GM18502 (cell line): ENCODE results near the gene ORC3.
"Not testable (repeated sequence)": the region's sequence is repeated elsewhere in the genome, so short reads cannot be mapped to it uniquely, and the experiment has no call there.

Experiments used
- ATAC-seq: cut with Tn5 transposase; IDR thresholded peaks from one replicate; pipeline ENCODE4 v1.9.1; 2021; ENCODE audit warnings: mild to moderate bottlenecking; ENCODE audit not compliant: unreplicated experiment, poor library complexity

ORC3 gene

DNA sequence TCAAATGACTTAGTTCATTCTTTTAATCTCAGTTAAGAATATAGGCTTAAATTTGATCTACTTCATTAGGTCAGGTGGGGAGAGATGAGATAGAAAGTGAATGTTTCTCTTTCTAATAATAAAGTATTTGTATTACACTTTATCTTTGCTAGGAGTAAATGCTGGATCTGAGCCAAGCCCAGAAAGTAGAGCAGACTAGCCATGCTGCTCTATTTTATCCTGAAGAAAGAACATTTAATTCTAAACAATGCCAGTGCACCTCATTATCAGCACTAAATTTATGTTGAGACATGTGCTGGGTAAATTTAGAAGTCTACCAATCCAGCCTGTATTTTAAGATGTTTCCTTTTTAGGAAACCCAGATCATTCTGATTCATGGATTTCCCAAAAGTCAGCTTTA, 68.6 kb downstream of the ORC3 start:
- no peak for ATAC-seq

- ATAC-seq: no peak
Measured at GRCh38 chr6:87660226-87660911, 70.4 kb downstream of the ORC3 start.

DNA sequence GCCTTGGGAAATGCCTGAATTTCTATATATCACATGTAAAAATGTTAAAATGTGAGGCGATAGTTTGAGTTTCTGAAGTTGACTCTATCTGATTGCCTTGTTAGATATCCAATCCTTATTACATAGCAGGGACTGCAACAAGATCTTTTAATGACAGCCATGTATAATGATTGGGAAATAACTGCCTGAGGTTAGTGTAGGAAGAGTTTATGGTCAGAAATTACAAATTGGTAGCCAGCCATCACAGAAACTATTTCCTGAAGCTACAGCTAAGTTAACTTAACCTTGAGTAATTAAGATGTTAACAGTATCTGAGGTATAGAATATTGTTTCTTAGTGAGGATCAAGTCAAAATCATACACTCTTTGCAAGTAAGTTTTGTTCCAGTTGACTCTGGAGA, 71.1 kb downstream of the ORC3 start:
- no peak for ATAC-seq

- ATAC-seq: no peak
Measured at GRCh38 chr6:87661503-87661902, 71.6 kb downstream of the ORC3 start.

DNA sequence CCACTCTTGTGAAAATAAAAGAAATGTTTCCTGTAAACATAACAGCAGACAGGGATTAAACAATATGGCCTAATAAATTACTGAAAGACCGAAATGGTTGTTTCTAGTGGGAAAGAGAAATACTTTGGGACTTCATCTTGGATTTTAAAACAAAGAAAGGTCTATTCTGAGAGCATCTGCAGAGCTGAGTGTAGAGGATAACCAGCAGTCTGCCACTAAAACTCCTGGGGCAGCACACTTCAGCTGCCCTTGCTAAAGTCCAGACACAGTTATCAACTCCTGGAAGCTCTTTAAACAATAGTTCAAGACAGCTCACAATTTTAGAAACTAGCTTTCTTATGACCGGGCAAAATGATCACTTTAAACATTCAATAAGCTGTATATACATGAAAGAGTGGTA, 73.5 kb downstream of the ORC3 start:
- no peak for ATAC-seq

GRCh38 chr6:87664921-87665485, 75.1 kb downstream of the ORC3 start:
- ATAC-seq: no peak

- ATAC-seq: no peak
Measured at GRCh38 chr6:87667032-87667431, 77.1 kb downstream of the ORC3 start.

DNA sequence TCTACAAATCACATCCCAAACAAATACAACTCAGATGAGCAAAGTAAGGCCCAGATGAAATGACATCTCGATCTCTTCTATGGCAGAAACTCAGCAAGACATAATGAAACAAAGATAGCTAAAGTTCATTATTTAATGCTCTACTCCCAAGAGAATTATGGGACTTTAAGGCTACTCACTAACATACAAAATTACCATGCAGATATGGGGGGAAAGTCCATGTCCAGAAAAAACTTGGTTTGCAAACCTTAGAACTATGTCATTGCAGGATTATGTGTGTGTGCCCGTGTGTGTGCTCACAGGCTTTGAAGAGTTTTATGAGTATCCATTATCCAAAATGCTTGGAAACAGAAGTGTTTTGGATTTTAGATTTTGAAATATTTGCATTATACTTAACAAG, 78.1 kb downstream of the ORC3 start:
- no peak for ATAC-seq

- peak; percentile 53 for ATAC-seq
Measured at GRCh38 chr6:87669051-87669450, 79.1 kb downstream of the ORC3 start.

DNA sequence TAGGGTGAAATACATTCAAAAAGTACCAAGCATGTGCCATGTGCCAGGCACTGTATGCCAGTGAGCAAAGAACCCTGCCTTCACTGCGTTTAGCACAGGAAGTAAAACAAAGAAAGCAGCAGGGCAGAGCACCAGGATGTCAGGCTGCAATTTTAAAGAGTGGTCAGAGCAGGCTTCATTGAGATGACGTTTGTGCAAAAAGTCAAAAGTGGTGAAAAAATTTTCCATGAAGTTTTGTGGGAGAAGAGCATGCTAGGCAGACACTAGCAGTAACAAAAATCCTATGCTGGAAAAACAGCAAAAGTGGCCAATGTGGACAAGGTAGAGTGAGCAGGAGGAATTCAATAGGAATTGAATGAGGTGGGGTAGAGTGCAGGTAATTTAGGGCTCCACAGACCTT, 80.8 kb downstream of the ORC3 start:
- no peak for ATAC-seq

DNA sequence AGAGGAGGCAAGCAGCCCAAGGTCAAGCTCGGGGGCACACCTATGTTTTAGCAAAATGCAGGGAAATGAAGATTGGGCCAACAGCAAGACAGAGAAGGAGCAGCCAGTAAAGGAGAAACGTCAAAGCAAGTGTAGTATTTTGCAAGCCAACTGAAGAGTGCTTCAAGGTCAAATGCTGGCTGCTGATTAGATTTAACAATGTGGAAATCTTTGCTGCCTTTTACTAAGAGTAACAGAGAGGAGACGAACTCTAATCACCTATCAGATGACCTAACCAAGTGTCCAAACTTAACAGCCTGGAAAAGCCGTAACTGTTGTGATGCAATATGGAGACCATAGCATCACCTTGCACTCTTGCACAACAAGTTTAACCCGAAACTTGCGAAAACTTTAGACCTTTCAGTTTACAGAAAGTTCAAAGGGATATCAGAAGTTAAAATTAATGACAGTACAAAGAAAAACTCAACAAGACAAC, 81.7 kb downstream of the ORC3 start:
- no peak for ATAC-seq

DNA sequence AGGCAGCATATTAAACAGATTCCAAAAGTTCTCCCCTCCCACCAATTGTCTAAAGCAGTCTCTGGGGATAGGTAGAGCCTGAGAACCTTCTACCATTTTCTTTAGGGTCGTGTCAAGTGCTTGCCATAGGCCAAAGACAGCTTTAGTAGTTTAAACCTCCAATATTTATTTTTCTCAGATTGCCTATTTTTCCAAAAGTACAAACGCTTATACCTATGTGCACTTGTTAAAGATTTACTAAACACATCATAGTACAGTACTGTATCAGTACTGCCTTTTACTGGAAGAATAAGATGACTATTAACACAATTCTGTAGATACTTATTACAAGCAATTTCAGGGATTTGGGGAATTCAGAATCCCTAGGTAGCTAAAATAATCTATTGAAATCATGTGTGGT, 82.7 kb downstream of the ORC3 start:
- ATAC-seq: no peak

DNA sequence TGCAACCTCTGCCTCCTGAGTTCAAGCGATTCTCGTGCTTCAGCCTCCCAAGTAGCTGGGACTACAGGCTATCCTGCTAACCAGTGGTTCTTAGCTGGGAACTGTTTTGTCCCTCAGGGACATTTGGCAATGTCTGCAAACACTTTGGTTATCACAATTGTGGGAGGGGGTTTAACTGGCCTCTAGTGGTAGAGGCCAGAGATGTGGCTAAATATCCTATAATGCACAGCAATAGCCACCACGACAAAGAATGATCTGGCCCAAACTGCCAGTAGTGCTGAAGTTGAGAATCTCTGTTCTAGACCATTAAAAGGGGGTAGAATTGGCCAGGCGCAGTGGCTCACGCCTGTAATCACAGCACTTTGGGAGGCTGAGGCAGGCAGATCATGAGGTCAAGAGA, 83.3 kb downstream of the ORC3 start:
- no peak for ATAC-seq

- no peak for ATAC-seq
Measured at GRCh38 chr6:87674290-87674689, 84.4 kb downstream of the ORC3 start.

DNA sequence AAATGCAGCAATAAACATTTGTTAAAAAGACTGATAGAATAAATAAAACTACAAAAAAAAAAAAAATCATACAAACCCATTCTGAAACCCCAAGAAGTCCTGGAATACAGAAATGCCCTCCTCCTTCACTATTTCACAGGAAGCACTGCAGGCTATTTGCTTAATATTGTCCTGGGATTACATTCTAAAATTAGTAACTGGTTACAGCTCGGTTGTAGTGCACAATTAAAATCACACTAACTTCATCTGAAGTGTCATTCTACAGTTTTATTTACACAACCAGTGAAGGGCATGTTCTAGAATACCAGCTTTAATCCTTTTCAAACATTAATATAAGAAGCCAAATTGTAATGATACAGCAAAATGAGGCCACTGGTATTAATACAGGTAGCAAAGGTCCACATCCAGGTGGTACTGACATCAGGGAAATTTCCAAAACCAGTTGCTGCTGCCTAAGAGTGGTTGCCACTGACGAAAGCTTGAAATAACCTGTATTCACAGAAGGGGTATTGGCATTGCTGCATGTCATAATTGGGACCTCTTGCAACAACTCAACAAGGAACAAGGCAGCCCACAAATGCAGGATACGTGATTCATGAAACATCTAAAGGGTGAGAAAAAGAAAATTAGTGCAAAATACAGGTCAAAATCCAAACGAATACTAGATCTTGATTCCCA, 85.2 kb downstream of the ORC3 start:
- no peak for ATAC-seq

GRCh38 chr6:87682310-87682709, 92.4 kb downstream of the ORC3 start:
- ATAC-seq: peak; percentile 75

DNA sequence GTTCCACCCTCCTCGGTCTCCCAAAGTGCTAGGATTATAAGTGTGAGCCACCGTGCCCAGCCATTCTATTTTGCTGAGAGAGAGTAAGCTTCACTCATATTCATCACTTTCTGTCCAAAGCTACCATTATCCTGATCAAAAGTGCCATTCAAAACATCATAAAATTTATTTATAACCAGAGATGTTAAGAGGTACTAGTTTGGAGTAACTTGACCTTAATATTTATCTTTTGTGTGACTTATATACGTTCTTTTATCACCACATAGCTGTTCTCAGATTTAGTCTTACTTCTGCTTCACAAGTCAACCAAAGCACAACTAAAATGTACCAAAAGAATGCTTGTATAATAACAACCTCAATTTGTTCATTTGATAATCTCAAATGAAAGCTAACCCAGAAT, 94.0 kb downstream of the ORC3 start:
- no peak for ATAC-seq

- ATAC-seq: no peak
Measured at GRCh38 chr6:87684895-87685654, 95.1 kb downstream of the ORC3 start.

- ATAC-seq: not testable (repeated sequence)
Measured at GRCh38 chr6:87686636-87687205, 96.8 kb downstream of the ORC3 start.

DNA sequence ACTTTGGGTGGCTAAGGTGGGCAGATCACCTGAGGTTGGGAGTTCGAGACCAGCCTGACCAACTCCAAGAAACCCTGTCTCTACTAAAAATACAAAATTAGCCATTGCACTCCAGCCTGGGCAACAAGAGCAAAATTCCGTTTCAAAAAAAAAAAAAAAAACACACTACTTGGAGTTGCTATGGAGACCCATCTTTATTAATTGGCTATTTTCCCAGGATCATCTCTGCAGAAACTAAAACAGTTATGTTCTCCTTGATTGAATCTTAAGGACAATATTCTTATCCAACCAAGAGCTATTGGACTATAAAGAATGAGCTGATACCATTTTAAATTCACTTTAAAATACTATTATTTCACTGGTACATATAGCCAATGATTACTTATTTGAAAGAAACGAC, 97.4 kb downstream of the ORC3 start:
- no peak for ATAC-seq

DNA sequence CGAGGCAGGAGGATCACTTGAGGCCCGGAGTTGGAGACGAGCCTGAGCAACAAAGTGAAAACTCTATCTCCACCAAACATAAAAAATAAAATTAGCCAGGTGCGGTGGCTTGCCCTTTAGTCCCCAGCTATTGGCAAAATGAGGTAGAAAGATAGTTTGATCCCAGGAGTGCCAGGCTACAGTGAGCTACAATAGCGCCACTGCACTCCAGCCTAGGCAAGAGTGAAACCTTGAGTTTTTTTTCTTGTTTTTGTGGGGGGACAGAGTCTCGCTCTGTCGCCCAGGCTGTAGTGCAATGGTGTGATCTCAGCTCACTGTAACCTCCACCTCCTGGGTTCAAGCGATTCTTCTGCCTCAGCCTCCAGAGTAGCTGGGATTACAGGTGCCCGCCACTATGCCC, 98.0 kb downstream of the ORC3 start:
- ATAC-seq: not testable (repeated sequence)
